GM08714 (cell line): Measurements from ENCODE around the gene ADGRV1.
"Not testable (repeated sequence)": the region's sequence is repeated elsewhere in the genome, so short reads cannot be mapped to it uniquely, and the experiment has no call there.

Source experiments
- H3K4me3 ChIP-seq: fragments of 200-500 bp; sonication (Bioruptor generic); 2 replicates; pipeline ENCODE4 v1.5.1; 2014; ENCODE audit warnings: mild to moderate bottlenecking, low read length, inconsistent platforms
- ZNF274 ChIP-seq: IDR thresholded peaks from 2 replicates; pipeline ENCODE4 v1.6.1; 2012; ENCODE audit warnings: mild to moderate bottlenecking, low read depth, low read length

Gene ADGRV1

GRCh38 chr5:90902170-90902569 lies 343.6 kb downstream of the ADGRV1 start:
- no peak overlapping the region for H3K4me3 ChIP-seq
- no peak for TF ChIP-seq ZNF274

DNA sequence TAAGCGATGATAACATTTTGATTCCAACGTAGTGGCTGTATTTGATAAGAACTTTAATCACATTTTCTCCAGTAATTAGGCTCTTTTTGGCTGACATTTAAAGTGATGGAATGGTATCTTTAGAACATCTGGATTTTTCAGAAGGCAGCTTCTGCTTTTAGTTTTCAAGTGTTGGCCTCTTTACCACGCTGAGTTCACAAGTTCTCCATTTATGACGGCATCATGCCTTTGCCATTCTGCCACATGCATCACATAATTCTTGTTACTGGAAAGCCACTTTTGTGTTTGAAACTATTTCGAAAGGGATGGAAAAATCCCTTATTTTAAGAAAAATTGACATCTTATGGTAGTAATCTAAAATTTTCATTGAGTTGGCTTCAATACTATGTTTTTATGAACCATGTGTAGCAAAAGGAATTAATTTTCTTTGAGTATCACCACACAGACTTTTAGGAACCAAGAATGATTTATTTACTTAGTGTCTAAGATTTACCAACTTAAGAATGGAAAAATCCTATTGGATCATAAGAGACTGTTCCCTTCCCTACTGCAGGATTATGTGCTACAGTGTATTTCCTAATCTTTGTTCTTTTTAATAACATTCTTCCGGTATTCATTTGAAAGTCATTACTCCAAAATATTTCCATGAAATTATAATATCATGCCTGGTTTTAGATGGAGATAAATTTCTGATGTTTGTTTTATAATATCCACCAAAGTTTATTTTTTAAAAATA lies 344.2 kb downstream of the ADGRV1 start:
- TF ChIP-seq ZNF274: no peak

GRCh38 chr5:90909101-90909503 lies 350.5 kb downstream of the ADGRV1 start:
- TF ChIP-seq ZNF274: no peak
- H3K4me3 ChIP-seq: no peak overlapping the region

More for the DNA sequence above, 344.2 kb downstream of the ADGRV1 start:
- no peak overlapping the region for H3K4me3 ChIP-seq

- no peak for TF ChIP-seq ZNF274
- no peak overlapping the region for H3K4me3 ChIP-seq
Measured at GRCh38 chr5:90909940-90910339, 351.3 kb downstream of the ADGRV1 start.

DNA sequence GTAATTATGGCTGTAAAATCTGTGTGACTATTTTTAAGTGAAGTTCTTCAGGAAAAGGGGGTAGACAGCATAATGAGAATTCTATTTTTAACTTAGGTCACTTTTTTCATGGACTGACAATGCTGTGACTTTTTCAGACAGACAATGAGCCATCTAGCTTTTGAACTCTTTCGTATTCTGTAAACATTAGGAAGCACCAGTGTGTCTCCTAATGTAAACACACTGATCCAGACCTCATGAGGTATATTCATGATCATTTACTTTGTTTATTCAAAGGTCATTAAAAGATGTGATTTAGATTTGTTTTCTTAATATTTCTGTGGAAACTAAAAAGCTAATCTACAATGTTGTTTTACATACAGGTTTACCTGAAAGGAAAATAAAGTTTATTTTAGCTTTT lies 352.6 kb downstream of the ADGRV1 start:
- TF ChIP-seq ZNF274: no peak
- no peak overlapping the region for H3K4me3 ChIP-seq

- no peak for TF ChIP-seq ZNF274
- H3K4me3 ChIP-seq: no peak overlapping the region
Measured at GRCh38 chr5:90912476-90912875, 353.9 kb downstream of the ADGRV1 start.

GRCh38 chr5:90915393-90915792 lies 356.8 kb downstream of the ADGRV1 start:
- no peak overlapping the region for H3K4me3 ChIP-seq
- no peak for TF ChIP-seq ZNF274

DNA sequence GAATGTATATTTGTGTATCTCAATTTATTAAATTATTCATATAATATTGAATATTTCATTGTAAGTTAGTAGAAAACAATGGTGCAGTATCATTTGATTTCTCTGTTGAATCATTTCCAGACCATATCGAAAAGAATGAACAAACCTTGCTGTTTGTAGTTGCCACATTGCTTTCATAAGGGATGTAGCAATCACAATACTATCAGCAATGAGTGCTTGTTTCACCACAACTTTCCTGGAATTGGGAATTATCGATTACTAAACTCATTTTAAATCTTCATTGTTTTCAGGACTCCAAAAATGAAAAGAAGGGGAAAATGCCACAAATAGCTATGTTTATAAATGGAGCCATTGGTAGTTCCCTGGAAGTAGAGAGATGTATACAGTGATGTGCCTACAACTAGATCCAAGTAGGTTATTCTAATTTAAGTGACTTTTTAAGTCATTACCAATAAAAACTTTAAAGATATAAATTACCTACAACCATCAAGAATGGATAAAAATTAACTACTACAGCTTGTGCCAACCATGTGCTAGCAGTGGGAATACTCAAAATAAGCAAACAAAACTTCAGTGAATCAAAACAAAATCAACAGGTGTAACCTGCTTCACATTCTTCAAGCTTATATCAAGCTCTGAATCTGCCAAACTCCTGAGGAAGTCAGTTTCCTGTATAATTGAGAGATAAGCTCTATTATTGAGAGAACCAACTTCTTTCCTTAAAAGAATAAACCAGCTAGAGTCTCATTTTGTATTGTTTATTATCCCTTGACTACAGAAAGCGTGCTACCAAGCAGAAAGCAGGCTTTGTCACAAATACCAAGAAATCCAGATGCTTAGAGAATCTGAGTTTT lies 358.6 kb downstream of the ADGRV1 start:
- no peak for TF ChIP-seq ZNF274
- H3K4me3 ChIP-seq: no peak overlapping the region

- TF ChIP-seq ZNF274: no peak
- no peak overlapping the region for H3K4me3 ChIP-seq
Measured at GRCh38 chr5:90917928-90918668, 359.5 kb downstream of the ADGRV1 start.

DNA sequence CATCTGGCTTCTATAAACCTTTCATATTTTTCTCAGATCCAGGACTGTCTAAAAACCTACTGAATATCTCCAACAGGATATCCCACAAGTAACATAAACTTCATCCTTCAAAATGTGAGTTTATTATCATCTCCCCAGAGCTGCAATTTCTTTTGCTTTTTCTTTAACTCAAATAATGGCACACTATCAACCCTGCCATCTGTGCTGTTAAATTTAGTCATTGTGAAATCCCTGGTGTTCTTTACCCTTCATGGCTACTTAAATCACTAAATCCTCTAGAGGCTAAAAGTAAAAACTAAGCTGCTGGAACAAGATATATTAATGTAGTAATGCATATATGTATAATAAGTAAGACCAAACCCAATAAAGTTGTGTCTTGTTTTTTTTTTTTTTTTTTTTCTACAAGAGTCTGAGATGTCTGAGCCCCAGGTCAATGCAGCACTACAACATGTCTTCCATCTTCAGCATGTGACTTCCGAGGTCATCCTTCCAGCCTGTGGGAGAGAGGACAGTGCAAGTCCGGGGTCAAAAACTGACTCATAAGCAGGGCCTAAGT lies 362.9 kb downstream of the ADGRV1 start:
- no peak overlapping the region for H3K4me3 ChIP-seq
- no peak for TF ChIP-seq ZNF274

DNA sequence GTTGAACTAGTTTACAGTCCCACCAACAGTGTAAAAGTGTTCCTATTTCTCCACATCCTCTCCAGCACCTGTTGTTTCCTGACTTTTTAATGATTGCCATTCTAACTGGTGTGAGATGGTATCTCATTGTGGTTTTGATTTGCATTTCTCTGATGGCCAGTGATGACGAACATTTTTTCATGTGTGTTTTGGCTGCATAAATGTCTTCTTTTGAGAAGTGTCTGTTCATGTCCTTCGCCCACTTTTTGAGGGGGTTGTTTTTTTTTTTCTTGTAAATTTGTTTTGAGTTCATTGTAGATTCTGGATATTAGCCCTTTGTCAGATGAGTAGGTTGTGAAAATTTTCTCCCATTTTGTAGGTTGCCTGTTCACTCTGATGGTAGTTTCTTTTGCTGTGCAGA lies 365.6 kb downstream of the ADGRV1 start:
- not testable (repeated sequence) for H3K4me3 ChIP-seq

GRCh38 chr5:90929013-90929839 lies 370.6 kb downstream of the ADGRV1 start:
- not testable (repeated sequence) for H3K4me3 ChIP-seq

GRCh38 chr5:90930062-90930461 lies 371.5 kb downstream of the ADGRV1 start:
- H3K4me3 ChIP-seq: no peak overlapping the region
- no peak for TF ChIP-seq ZNF274
